NOMO-1 treated with dmso at 0.1 percent for 144 hours (cell line): Measurements from ENCODE around the gene NCAM2.

Experiments
- DNase-seq: peaks from one replicate; lab custom pipeline; 2025; ENCODE audit not compliant: unreplicated experiment; lab: John Stamatoyannopoulos, UW

The NCAM2 gene

GRCh38 chr21:21165063-21165645, 166.9 kb downstream of the NCAM2 start:
- DNase-seq, result no peak

DNA sequence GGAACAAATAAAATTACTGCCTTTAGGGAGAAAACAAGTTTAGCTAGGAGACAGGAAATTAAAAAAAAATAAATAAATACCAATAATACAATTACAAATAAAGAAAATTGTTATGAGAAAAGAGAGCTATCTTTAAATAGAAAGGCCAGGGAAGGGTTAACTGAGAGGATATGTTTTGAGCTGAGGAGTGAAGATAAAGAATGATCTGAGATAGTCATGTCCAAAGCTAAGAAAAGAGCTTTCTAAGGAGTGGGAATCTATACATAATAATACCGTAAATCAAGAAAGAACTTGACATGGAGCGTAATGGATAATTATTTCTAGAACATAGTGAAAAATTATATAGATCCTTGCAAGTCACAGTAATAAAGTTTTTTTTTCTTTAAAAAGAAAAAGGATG, 176.5 kb downstream of the NCAM2 start:
- DNase-seq, result no peak

DNA sequence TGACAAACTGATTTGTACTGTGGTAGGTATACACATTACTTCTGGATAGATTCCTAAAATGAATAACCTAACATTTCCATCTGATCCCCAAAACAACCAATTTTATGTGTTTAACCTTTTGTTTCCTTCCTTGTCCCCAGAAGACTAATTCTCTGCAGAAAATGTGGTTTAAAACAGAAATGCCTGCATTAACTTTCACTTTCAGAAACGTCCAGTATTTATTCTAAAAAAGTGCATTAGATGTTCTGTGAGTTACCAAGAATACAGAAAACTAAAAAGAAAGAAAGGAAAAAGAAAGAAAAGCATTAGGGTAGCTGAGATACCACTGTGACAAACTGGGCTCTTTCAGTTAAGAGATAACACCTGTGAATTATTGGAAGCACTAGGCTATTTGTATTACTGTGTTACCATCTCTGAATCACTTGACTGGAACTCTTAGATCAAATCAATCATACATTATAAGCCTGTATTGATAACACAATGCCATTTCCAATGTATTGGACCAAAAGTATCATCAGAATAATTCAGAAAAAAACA, 177.7 kb downstream of the NCAM2 start:
- DNase-seq, result no peak

- DNase-seq, result no peak
Measured at GRCh38 chr21:21177353-21177986, 179.3 kb downstream of the NCAM2 start.

DNA sequence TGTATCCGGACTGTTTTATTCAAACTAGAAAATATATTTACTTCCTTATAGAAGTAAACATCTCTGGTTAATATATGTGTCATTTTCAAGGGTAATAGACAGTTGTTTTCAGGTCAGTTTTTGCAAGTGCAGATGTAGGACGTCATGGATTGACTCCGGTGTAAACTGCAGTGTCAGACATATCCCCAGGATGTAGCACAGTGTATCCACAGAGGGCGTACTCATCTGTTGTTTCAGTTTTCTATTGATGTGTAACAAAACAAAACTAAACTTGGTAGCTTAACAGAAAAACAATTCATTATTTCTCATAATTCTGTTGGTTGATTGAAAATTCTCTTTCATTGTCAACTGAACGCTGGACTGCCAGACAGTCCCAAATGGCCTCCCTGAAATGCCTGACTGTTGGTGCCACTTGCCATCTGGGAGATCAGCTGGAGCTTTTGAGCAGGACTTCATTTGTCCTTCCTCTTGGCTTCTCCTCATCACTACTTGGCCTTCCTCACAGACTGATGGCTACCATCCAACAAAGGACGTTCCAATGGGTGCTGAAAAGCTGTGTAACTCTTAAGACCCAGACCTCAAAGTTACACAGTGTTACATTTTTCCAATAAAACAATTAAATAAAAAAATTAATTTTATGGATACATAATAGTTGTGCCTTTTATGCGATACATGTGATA, 181.6 kb downstream of the NCAM2 start:
- no peak for DNase-seq

GRCh38 chr21:21182401-21183010, 184.3 kb downstream of the NCAM2 start:
- no peak for DNase-seq

GRCh38 chr21:21183092-21183491, 184.9 kb downstream of the NCAM2 start:
- no peak for DNase-seq

DNA sequence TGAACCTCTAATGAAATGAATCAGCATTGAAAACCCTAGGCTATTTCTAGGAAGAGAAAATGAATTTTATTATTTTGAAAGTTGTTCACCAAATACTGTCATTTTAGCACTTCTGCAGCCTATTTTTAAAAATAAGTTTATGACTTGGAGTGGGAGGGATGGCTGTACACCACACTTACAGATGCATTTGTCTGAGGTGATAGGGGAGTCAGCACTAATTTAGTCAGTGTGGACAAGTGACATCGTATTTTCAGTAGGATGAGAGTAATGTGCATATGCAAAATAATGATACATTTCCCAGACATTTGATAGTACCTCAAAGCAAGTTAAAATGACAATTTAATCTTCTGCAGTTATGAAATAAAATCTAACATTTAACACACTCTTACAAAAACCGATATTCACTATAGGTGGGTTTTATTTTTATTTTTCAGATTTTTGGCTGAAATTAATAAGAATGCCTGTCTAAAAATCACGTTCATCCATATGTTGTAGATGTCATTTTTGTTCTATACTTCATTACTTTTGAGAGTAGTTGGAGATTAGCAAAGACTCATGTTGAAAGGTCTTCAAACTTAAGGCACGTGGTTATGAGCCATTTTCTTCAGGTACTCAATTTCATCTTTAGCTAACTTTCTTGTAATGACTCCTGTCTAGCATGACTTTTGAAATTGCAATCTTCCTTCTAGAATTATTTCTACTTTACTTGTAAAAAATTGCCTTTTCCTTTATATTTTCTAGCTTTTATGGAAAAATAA, 186.7 kb downstream of the NCAM2 start:
- no peak for DNase-seq

GRCh38 chr21:21187579-21187978, 189.4 kb downstream of the NCAM2 start:
- DNase-seq, result no peak

- no peak for DNase-seq
Measured at GRCh38 chr21:21188513-21189195, 190.4 kb downstream of the NCAM2 start.

DNA sequence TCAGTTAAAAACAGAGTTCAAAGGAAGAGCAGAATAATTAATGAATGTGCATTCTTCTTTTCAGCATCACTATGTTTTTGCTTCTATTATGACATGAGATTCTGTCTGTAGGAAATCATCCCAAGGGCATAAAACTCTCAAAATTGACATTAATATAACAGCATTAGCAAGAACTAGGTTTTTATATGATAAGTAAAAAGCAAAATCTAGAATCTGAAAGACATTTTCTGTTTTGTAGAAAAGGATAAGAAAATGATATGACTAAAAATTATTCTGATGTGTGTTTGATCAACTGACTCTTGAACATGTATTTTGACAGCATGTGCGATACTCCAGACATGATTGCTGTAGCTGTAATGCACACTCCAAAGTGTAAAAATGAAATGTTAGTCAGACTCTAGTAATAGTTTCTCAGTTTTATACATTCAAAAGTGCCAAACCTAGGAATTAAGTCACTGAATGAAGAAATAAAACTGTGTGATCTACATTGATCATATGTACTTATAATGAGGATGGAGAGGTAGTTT, 197.3 kb downstream of the NCAM2 start:
- DNase-seq, result no peak

- no peak for DNase-seq
Measured at GRCh38 chr21:21196087-21196486, 197.9 kb downstream of the NCAM2 start.

- DNase-seq, result no peak
Measured at GRCh38 chr21:21196848-21197247, 198.6 kb downstream of the NCAM2 start.

DNA sequence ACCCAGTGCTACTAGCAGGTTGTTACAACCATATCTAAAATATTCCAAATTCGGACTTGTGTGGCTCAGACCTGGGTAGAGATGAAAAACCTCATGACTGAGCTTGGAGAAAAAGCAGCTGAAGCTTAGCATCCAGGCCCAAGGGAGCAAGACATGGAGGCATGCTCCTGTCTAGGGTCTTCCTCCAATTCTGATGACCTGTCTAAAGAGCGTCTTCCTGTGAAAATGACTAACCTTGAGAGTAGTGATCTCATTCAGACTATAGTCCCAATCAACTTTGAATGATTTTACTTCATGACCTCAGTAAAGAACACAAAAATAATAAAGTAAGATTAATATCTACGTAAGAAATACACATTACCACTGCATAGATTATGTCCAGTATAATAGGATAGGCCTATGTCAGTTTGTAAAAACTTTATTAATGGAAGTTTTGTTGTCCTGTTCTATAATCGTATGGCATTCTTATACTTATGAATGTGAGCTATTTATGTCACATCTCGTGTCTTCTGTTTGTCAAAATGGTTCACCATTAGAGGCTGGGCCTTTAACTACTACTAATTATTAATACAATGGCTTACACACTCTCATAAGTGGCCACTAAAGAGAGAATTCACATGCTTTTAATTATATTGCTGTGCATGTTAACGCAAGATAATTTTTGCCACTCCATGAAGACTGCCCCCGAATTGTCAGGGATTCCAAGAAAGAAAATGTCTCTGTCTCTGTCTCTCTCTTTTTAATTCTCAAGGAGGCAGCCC, 201.3 kb downstream of the NCAM2 start:
- DNase-seq, result no peak

GRCh38 chr21:21200103-21200938, 202.1 kb downstream of the NCAM2 start:
- DNase-seq, result no peak

GRCh38 chr21:21200939-21201615, 202.9 kb downstream of the NCAM2 start:
- DNase-seq, result no peak

DNA sequence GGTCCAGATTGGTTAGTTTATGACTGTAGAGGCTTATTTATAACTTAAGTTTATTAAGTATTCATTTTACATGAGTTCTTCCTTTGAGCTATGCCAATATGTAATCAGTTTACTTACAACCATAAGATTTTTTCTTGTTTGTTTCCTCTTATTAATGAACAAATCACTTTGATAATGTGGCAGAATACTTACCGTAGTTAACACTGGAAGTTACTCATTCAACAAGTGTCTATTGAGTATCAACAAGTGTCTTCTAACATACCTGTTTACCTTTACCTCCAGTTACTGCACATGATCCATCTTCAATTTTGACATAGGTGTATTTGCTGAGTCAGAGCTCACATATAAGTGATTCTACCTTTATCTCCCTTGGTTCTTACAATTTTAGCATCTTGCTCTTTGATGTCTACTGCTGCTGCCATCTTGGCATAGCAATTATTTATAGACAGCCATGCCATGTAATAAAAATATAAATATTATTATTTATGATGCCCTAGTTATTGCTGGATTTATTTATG, 205.7 kb downstream of the NCAM2 start:
- no peak for DNase-seq
